SK-N-SH treated with all-trans-retinoic acid at 6 μM for 48 hours (cell line): ENCODE data around the gene CISD3.

Experiments
- ATAC-seq: fragments of 200-7000 bp; cut with Tn5 transposase; 3 replicates; pipeline ENCODE4 v1.9.1; 2020; ENCODE audit warnings: mild to moderate bottlenecking, moderate library complexity
- BACH2 ChIP-seq: fragments of 250-450 bp; sonication (Bioruptor Pico); IDR thresholded peaks from 2 replicates; pipeline ENCODE4 v1.9.0; 2021; ENCODE audit warnings: mild to moderate bottlenecking, borderline replicate concordance
- CREB5 ChIP-seq: fragments of 250-450 bp; sonication (Bioruptor Pico); IDR thresholded peaks from 2 replicates; pipeline ENCODE4 v1.5.1; 2020; ENCODE audit warnings: low read depth, mild to moderate bottlenecking, moderate library complexity
- CSDC2 ChIP-seq: fragments of 250-450 bp; sonication (Bioruptor Pico); IDR thresholded peaks from 2 replicates; pipeline ENCODE4 v1.5.0; 2020; ENCODE audit warnings: mild to moderate bottlenecking, moderate library complexity
- GLIS3 ChIP-seq: fragments of 250-450 bp; sonication (Bioruptor Pico); IDR thresholded peaks from 2 replicates; pipeline ENCODE4 v1.5.0; 2020; ENCODE audit warnings: mild to moderate bottlenecking, moderate library complexity
- ISL1 ChIP-seq: fragments of 250-450 bp; sonication (Bioruptor Pico); IDR thresholded peaks from 2 replicates; pipeline ENCODE4 v2.1.2; 2022; ENCODE audit warnings: mild to moderate bottlenecking, moderate library complexity
- PPARA ChIP-seq: fragments of 250-450 bp; sonication (Bioruptor Pico); IDR thresholded peaks from 2 replicates; pipeline ENCODE4 v1.5.0; 2020; ENCODE audit warnings: mild to moderate bottlenecking, borderline replicate concordance
- RARB ChIP-seq: fragments of 250-450 bp; sonication (Bioruptor Pico); IDR thresholded peaks from 2 replicates; pipeline ENCODE4 v1.8.0; 2021; ENCODE audit warnings: mild to moderate bottlenecking, moderate library complexity
- SNAI2 ChIP-seq: fragments of 250-450 bp; sonication (Bioruptor Pico); IDR thresholded peaks from 2 replicates; pipeline ENCODE4 v1.5.0; 2020; ENCODE audit warnings: mild to moderate bottlenecking, moderate library complexity
- TOX ChIP-seq: fragments of 250-450 bp; sonication (Bioruptor Pico); IDR thresholded peaks from 2 replicates; pipeline ENCODE4 v1.8.0; 2021; ENCODE audit warnings: mild to moderate bottlenecking, moderate library complexity, borderline replicate concordance
- ZC3H10 ChIP-seq: fragments of 250-450 bp; sonication (Bioruptor Pico); IDR thresholded peaks from 2 replicates; pipeline ENCODE4 v1.5.1; 2021; ENCODE audit warnings: mild to moderate bottlenecking, moderate library complexity
- ZFP3 ChIP-seq: fragments of 250-450 bp; sonication (Bioruptor Pico); IDR thresholded peaks from 2 replicates; pipeline ENCODE4 v1.5.0; 2020; ENCODE audit warnings: mild to moderate bottlenecking, moderate library complexity
- ZFP30 ChIP-seq: fragments of 450-650 bp; formaldehyde crosslinking; IDR thresholded peaks from 2 replicates; pipeline ENCODE4 v1.5.0; 2022; ENCODE audit warnings: mild to moderate bottlenecking, moderate library complexity
- ZNF565 ChIP-seq: fragments of 450-650 bp; formaldehyde crosslinking; conservative IDR thresholded peaks from 2 replicates; pipeline ENCODE4 v1.5.0; 2020; ENCODE audit warnings: low read depth, mild to moderate bottlenecking, moderate library complexity
- ZNF70 ChIP-seq: fragments of 450-650 bp; formaldehyde crosslinking; IDR thresholded peaks from 2 replicates; pipeline ENCODE4 v1.5.0; 2020; ENCODE audit warnings: mild to moderate bottlenecking, moderate library complexity
- ZNF8 ChIP-seq: fragments of 450-650 bp; formaldehyde crosslinking; IDR thresholded peaks from 2 replicates; pipeline ENCODE4 v1.5.0; 2020; ENCODE audit warnings: mild to moderate bottlenecking, moderate library complexity
- TF ChIP-seq, protein P1 (sequence below): fragments of 250-450 bp; sonication (Bioruptor Pico); IDR thresholded peaks from 2 replicates; pipeline ENCODE4 v1.5.0; 2020; ENCODE audit warnings: mild to moderate bottlenecking, moderate library complexity
- TF ChIP-seq, protein P2 (sequence below): fragments of 250-450 bp; sonication (Bioruptor Pico); IDR thresholded peaks from 2 replicates; pipeline ENCODE4 v1.8.0; 2021; ENCODE audit warnings: low read depth, mild to moderate bottlenecking, moderate library complexity, borderline replicate concordance

Gene CISD3, protein sequence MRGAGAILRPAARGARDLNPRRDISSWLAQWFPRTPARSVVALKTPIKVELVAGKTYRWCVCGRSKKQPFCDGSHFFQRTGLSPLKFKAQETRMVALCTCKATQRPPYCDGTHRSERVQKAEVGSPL

GRCh38 chr17:38729886-38730525, at the start of gene CISD3:
CISD3 (plus strand) TSS chr17:38730341; CDS start chr17:38730359, 18 bp downstream.
- peak; percentile 76 for ATAC-seq
- 0 out of 2 replicates have a peak, but pooled peaks have one; percentile 41 for TF ChIP-seq ZFP3 (CRISPR knock-in tag)
- peak; percentile 58; the same call in 1 of the 2 replicates for TF ChIP-seq ZC3H10 (CRISPR knock-in tag)
- TF ChIP-seq SNAI2 = no peak
- TF ChIP-seq, protein P1, sequence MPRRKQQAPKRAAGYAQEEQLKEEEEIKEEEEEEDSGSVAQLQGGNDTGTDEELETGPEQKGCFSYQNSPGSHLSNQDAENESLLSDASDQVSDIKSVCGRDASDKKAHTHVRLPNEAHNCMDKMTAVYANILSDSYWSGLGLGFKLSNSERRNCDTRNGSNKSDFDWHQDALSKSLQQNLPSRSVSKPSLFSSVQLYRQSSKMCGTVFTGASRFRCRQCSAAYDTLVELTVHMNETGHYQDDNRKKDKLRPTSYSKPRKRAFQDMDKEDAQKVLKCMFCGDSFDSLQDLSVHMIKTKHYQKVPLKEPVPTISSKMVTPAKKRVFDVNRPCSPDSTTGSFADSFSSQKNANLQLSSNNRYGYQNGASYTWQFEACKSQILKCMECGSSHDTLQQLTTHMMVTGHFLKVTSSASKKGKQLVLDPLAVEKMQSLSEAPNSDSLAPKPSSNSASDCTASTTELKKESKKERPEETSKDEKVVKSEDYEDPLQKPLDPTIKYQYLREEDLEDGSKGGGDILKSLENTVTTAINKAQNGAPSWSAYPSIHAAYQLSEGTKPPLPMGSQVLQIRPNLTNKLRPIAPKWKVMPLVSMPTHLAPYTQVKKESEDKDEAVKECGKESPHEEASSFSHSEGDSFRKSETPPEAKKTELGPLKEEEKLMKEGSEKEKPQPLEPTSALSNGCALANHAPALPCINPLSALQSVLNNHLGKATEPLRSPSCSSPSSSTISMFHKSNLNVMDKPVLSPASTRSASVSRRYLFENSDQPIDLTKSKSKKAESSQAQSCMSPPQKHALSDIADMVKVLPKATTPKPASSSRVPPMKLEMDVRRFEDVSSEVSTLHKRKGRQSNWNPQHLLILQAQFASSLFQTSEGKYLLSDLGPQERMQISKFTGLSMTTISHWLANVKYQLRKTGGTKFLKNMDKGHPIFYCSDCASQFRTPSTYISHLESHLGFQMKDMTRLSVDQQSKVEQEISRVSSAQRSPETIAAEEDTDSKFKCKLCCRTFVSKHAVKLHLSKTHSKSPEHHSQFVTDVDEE (CRISPR knock-in tag) = peak; percentile 67; the same call in 1 of the 2 replicates
- TF ChIP-seq GLIS3 (CRISPR knock-in tag) = peak; percentile 80; the same call in 1 of the 2 replicates
- TF ChIP-seq CSDC2 (CRISPR knock-in tag) = no peak

DNA sequence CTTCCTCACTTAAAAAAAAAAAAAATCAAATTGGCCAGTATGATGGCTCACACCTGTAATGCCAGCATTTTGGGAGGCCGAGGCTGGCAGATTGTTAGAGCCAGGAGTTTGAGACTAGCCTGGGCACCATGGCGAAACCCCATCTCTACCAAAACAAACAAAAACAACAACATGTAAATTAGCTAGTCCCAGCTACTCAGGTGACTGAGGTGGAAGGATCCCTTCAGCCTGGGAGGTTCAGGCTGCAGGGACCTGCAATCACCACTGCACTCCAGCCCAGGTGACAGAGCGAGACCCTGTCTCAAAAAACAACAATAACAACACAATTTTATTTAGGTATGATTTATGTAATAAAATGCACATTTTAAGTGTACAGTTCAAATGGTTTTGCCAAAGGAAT, 49.0 kb upstream of the CISD3 start:
- no peak for TF ChIP-seq ZNF70 (CRISPR knock-in tag)
- no peak for TF ChIP-seq CREB5
- no peak for TF ChIP-seq ZNF565 (CRISPR knock-in tag)
- no peak for TF ChIP-seq ZNF8 (CRISPR knock-in tag)
- TF ChIP-seq RARB = no peak
- TF ChIP-seq, protein P1 (CRISPR knock-in tag) = no peak
- TF ChIP-seq ISL1 (CRISPR knock-in tag) = no peak
- TF ChIP-seq, all 23 proteins: peak for 0
- ATAC-seq = no peak

GRCh38 chr17:38685491-38685890, 44.6 kb upstream of the CISD3 start:
- no peak for TF ChIP-seq ZNF8 (CRISPR knock-in tag)
- no peak for TF ChIP-seq TOX (CRISPR knock-in tag)
- ATAC-seq = no peak

- no peak for TF ChIP-seq BACH2 (CRISPR knock-in tag)
- TF ChIP-seq PPARA (CRISPR knock-in tag) = no peak
- TF ChIP-seq TOX (CRISPR knock-in tag) = no peak
- no peak for TF ChIP-seq ZNF70 (CRISPR knock-in tag)
- no peak for TF ChIP-seq ZFP30 (CRISPR knock-in tag)
- TF ChIP-seq CREB5 = no peak
- no peak for TF ChIP-seq ZNF565 (CRISPR knock-in tag)
- TF ChIP-seq SNAI2 = no peak
- TF ChIP-seq, protein P1 (CRISPR knock-in tag) = no peak
- TF ChIP-seq, protein P2, sequence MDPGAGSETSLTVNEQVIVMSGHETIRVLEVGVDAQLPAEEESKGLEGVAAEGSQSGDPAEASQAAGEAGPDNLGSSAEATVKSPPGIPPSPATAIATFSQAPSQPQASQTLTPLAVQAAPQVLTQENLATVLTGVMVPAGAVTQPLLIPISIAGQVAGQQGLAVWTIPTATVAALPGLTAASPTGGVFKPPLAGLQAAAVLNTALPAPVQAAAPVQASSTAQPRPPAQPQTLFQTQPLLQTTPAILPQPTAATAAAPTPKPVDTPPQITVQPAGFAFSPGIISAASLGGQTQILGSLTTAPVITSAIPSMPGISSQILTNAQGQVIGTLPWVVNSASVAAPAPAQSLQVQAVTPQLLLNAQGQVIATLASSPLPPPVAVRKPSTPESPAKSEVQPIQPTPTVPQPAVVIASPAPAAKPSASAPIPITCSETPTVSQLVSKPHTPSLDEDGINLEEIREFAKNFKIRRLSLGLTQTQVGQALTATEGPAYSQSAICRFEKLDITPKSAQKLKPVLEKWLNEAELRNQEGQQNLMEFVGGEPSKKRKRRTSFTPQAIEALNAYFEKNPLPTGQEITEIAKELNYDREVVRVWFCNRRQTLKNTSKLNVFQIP (CRISPR knock-in tag) = no peak
- no peak for ATAC-seq
Observed at GRCh38 chr17:38687286-38687685, 42.9 kb upstream of the CISD3 start.
